ENCODE data around the gene CASP7.

The CASP7 gene

GRCh38 chr10:113679463-113680189, at the start of gene CASP7:
Gene CASP7 (plus strand): TSS chr10:113679912. CDS start chr10:113697494, 17,582 bp downstream.
- TF ChIP-seq CTCF (IDR thresholded peaks at IDR 0.05; ENCODE audit: low read depth, low read length), result no peak
- H3K4me3 ChIP-seq (replicated peaks in 1 of 2; ENCODE audit: low read depth in 2 of 2, low read length in 2 of 2), result peak within 1 kb of the TSS; percentile 97
- DNase-seq (ENCODE audit: low read depth in 2 of 2), result peak; percentile 73 to 80

- no peak for TF ChIP-seq CTCF (IDR thresholded peaks at IDR 0.05; ENCODE audit: low read depth, low read length)
- H3K4me3 ChIP-seq (replicated peaks in 1 of 2; ENCODE audit: low read depth in 2 of 2, low read length in 2 of 2), result no peak overlapping the region
- no peak for DNase-seq (ENCODE audit: low read depth in 2 of 2)
Observed at GRCh38 chr10:113630929-113631533, 48.7 kb upstream of the CASP7 start.

GRCh38 chr10:113631684-113632367, 47.9 kb upstream of the CASP7 start:
- TF ChIP-seq CTCF (IDR thresholded peaks at IDR 0.05; ENCODE audit: low read depth, low read length), result no peak

GRCh38 chr10:113639966-113640365, 39.7 kb upstream of the CASP7 start:
- no peak for DNase-seq (ENCODE audit: low read depth in 2 of 2)
- TF ChIP-seq CTCF (IDR thresholded peaks at IDR 0.05; ENCODE audit: low read depth, low read length), result no peak
- H3K4me3 ChIP-seq (replicated peaks in 1 of 2; ENCODE audit: low read depth in 2 of 2, low read length in 2 of 2), result no peak overlapping the region

More at GRCh38 chr10:113631684-113632367, 47.9 kb upstream of the CASP7 start:
- no peak for DNase-seq (ENCODE audit: low read depth in 2 of 2)
- no peak overlapping the region for H3K4me3 ChIP-seq (replicated peaks in 1 of 2; ENCODE audit: low read depth in 2 of 2, low read length in 2 of 2)

GRCh38 chr10:113641702-113642101, 38.0 kb upstream of the CASP7 start:
- DNase-seq (ENCODE audit: low read depth in 2 of 2), result no peak
- TF ChIP-seq CTCF (IDR thresholded peaks at IDR 0.05; ENCODE audit: low read depth, low read length), result no peak
- no peak overlapping the region for H3K4me3 ChIP-seq (replicated peaks in 1 of 2; ENCODE audit: low read depth in 2 of 2, low read length in 2 of 2)

- H3K4me3 ChIP-seq (replicated peaks in 1 of 2; ENCODE audit: low read depth in 2 of 2, low read length in 2 of 2), result no peak overlapping the region
- no peak for DNase-seq (ENCODE audit: low read depth in 2 of 2)
- TF ChIP-seq CTCF (IDR thresholded peaks at IDR 0.05; ENCODE audit: low read depth, low read length), result no peak
Observed at GRCh38 chr10:113643183-113643582, 36.5 kb upstream of the CASP7 start.

All from cardiac fibroblast (primary cell).